T-helper 1 cell (primary cell): ENCODE results near the gene POP7.
"Not testable (repeated sequence)": the region's sequence is repeated elsewhere in the genome, so short reads cannot be mapped to it uniquely, and the experiment has no call there.

Source experiments
- DNase-seq, 5 donors: peaks; one replicate each; pipeline ENCODE4 v3.0.0-alpha.2; 2012 to 2020
- total RNA-seq, 4 donors: gene quantifications; one replicate each; lab custom pipeline; 2026; lab: John Stamatoyannopoulos, UW

The POP7 gene
- total RNA-seq: 3.7 to 6.5 (median 6.3) reads per million in 4 donors

DNA sequence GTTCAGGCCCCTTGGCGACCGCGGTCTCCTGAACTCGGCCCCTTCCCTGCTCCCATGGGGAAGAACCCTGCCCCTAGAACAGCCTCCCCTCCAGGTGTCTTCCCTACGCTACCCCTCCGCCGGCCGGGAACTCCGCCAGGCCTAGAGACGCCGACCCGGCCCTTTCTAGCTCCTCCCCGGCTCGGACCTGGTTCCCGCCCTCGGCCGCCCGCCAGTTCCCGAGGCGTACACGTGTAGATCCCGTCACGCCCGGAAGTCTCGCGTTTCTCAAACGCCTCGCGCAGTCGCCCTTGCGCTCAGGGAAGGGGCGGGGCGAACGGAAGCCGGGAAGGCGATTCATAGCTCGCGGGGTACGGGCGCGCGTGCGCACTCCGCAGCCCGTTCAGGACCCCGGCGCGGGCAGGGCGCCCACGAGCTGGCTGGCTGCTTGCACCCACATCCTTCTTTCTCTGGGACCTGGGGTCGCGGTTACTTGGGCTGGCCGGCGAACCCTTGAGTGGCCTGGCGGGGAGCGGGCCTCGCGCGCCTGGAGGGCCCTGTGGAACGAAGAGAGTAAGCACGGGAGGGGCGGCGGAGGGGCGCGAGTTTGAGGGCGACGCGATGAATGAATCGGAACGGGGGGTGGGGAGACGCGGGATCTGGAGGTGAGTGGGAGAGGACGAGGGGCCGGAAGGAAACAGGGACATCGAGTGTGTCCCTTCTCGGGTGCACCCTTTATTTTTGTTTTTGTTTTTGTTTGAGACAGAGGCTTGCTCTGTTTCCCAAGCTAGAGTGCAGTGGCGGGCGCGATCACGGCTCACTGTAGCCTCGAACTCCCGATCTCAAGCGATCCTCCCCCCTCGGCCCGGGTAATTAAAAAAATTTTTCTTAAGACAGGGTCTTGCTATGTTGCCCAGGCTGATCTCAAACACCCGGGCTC is at the start of gene POP7:
Gene POP7, plus strand, starts transcription at position 369 of the 919 bp plus-strand sequence. CDS start 710 bp downstream, outside the sequence.
- peak; percentile 96 to 99 (median 97) for DNase-seq

DNA sequence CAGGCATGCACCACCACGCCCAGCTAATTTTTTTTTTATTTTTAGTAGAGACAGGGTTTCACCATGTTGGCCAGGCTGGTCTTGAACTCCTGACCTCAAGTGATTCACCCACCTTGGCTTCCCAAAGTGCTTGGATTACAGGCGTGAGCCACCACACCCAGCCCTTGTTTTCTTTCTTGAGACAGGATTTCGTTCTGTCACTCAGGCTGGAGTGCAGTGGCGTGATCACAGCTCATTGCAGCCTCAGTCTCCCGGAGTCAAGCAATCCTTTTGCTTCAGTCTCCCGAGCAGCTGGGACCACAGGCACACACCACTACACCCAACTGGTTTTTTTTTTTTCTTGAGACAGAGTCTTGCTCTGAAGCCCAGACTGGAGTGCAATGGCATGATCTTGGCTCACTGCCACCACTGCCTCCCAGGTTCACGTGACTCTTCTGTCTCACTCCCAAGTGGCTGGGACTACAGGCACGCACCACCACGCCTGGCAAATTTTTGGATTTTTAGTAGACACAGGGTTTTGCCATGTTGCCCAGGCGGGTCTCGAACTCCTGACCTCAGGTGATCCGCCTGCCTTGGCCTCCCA is 43.6 kb upstream of the POP7 start:
- DNase-seq: not testable (repeated sequence)

DNA sequence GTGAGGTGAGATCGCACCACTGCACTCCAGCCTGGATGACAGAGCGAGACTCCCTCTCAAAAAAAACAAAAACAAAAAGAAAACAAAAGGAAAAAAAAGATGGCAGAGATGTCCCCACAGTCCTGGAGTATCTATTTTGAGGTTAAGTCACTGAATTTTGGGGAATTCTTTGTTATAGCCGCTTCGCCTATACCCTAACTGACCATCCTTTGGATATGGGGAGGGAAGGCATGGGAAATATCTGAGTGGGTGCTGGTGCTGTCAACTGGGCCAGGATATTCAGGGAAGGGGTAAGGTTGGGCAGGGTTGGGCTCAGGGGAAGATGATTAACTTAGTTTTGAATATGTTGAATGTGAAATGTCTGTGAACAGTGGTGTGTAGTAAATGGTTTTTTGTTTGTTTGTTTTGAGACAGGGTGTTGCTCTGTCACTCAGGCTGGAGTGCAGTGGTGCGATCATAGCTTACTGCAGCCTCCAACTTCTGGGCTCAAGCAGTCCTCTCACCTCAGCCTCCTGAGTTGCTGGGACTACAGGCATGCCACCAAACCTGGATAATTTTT is 40.7 kb upstream of the POP7 start:
- DNase-seq: no peak

DNA sequence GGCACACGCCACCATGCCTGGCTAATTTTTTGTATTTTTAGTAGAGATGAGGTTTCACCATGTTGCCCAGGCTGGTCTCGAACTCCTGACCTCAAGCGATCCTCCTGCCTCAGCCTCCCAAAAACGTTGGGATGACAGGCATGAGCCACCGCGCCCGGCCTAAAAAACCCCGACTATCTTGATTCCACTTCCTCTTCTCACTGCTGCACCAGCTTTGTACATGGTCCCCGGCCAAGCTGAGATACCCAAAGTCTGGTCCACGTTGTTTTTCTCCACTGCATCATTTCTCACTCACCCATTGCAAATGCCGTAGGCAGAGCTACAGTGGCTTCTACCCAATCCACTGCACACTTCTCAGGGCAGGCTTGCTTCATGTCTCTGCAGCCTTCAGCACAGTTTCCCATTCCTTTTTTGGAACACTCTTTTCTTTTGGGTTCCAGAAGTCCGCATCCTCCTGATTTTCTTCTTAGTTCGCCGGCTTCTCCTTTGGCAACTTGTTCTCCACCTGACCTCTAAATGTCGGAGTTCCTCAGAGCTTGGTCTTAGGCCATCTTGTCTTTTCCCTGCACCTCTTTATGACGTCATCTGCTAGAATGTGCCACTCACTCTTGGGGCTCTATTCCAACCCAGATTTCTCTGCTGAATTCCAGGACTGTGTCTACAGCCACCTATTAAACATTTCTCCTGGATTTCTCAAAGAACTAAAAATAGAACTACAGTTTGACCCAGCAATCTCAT is 38.4 kb upstream of the POP7 start:
- no peak for DNase-seq

DNA sequence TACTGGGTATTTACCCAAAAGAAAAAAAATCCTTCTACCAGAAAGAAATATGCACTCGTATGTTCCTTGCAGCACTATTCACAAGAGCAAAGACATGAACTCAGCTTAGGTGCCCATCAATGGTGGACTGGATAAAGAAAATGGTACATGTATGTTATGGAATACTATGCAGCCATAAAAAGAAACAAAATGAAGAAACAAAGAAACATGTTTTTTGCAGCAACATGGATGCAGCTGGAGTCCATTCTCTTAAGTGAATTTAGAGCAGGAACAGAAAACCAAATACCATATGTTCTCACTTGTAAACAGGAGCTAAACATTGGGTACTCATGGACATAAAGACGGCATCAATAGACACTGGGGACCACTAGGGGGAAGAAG is 37.9 kb upstream of the POP7 start:
- no peak for DNase-seq

DNA sequence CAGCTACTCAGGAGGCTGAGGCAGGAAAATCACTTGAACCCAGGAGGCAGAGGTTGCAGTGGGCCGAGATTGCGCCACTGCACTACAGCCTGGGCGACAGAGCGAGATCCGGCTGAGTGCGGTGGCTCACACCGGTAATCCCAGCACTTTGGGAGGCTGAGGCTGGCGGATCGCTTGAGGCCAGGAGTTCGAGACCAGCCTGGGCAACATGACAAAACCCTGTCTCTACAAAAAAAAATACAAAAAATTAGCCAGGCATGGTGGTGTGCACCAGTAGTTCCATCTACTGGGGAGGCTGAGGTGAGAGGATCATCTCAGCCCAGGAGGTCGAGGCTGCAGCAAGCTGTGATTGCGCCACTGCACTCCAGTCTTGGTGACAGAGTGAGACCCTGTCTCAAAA is 36.8 kb upstream of the POP7 start:
- not testable (repeated sequence) for DNase-seq

DNA sequence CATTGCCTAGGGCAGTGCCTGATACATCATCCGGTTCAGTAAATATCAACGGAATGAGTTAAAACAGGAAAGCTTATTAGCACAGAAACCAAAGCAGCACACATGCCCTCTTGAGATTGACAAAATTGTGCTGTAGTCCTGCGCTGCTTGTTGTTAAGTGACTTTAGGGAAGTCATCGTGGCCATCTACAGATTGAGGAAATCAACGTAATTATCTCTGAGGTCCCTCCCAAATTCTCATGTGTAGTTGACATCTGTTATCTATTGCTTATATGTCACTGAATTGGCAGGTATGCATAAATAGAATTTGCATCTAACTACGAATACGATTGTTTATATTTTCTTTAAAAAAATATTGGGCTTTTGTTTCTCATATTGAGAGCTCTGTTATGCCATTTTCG is 35.8 kb upstream of the POP7 start:
- DNase-seq: no peak

DNA sequence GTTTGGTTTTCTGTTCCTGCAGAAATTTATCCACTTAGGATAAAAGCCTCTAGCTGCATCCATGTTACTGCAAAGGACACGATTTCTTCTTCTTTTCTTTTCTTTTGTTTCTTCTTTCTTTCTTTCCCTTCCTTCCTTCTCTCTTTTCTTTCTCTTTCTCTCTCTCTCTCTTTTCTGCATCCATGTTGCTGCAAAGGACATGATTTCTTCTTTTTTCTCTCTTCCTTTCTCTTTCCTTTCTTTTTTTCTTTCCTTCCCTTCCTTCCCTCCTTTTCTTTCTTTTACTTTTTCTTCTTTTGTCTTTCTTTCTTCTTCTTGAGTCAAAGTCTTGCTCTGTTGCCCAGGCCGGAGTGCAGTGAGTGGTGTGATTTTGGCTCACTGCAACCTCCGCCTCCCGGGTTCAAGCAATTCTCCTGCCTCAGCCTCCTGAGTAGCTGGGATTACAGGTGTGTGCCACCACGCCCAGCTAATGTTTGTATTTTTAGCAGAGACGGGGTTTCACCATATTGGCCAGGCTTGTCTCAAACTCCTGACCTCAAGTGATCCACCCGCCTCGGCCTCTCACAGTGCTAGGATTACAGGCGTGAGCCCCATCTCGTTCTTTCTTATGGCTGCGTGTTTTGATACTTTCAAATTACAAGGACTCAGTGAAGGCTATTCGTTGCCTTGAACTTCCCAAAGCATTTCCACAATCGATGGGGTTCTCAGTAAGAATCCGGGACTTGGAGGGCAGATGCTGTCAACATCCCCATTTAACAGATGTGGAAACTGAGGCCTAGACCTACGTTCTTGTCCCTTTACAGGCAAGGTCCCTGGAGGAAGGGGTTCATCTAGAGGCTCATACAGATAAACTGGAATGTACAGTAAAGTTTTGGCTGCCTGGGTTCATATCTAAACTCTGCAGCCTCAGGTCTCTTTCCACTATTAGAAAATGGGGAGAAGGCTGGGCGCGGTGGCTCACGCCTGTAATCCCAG is 34.3 kb upstream of the POP7 start:
- DNase-seq: no peak

DNA sequence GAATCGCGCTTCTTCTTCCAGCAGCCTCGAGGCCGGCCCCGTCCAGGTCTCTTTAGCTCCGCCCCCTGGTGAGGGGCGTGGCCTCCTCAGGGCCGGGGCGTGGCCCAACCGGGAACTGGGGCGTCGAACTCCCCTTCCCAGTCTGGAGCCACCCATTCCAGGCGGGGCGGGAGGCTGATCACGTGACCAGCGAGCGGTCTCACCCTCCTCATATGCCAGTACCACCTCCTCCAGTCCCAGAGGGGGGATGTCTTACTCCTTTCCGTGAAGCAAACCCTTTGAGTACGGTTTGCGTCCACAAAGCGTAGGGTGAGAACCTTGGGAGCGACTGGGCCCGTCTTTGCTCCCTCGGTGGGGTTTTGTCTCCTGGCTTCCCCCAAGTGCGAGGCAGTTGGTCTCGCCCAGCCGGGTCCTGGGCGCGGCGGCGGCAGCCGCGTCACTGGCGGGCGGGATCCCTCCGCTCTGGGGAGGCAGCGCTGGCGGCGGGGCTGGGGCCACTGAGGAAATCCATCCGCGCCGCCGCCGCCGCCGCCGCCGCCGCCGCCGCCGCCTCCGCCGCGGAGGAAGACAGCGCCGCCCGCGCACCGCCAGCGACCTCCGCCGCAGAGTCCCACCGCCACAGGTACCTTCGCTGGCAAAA is 32.5 kb upstream of the POP7 start, which contains the start of gene GNB2:
Gene GNB2, plus strand, starts transcription at position 439 of the 640 bp plus-strand sequence. CDS start 2,526 bp downstream, outside the sequence.
- DNase-seq: peak; percentile 93 to 99 (median 95)

DNA sequence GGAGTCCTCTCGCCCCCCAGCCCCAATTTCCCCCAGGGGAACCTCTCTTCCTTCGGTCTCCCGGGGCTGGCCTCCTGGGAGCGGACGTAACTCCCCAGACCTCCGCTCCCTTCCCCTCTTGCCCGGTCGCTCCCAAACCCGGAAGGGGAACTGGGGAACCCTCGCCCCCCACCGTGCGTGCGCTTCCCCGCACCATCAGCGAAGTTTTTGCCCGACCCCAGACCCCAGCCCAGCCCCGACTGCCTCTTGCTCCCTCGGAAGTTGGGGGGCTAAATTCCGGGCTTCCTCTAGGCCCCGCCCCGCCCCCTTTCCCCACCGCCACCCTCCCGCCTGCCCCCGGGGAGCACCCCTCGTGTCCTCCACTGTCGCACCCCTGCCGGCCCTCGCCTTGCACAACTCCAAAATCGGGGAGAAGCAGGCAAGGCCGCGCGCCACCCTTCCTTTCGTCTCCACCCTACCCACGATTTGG is 31.9 kb upstream of the POP7 start:
- peak in 2 of 5 donors; percentile 37 to 42 for DNase-seq

DNA sequence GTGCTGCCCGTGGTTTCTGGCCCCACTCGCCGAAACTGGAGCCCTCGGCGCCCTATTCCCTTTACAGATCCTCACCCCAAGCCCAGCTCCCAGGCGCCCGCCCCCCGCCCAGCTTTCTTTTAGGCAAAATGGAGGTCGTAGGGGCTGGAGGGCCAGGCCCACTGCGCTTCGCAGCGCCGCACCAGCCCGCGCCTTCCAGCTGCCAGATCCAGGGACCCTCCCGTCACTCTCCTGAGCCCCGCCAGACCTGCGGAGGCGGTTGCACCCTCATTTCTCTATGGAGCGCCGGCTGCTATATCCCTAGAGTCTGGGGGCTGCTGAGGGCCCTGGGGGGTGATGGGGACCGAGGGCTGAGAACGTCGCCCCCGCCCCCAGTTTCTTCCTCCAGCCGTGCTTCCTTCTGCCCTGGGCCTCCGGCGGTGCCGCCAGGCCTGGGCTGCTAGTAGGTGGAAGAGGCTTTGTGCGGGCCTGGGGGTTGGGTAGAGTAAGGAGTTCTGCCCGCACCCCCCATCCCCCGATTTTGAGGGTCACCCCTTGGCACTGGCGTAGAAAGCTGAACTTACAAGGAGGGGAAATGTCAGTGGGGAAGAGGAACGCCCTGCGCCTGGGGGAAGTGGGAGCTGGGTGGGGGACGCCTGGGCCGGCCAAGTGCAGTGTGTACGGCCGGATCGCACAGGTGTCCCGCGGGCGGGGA is 31.4 kb upstream of the POP7 start:
- DNase-seq: peak in 1 of 5 donors; percentile 23

DNA sequence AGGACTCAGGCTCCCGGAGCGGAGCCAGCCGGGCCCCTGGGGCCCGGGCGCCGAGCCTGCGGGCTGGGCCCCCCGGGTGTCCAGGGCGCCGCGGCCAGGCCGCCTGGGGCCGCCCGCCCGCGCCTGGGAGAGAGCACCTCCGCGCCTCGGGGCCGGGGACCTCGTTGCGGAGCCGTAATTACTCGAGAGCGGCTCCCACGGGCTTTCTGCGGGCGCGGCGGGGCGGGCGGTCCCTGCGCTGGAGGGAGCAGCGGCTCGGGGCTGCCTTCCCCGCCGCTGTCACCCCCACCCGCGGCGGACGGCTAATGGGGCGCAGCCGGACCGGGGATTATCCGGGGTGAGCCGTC is 30.8 kb upstream of the POP7 start:
- peak in 1 of 5 donors; percentile 43 for DNase-seq

DNA sequence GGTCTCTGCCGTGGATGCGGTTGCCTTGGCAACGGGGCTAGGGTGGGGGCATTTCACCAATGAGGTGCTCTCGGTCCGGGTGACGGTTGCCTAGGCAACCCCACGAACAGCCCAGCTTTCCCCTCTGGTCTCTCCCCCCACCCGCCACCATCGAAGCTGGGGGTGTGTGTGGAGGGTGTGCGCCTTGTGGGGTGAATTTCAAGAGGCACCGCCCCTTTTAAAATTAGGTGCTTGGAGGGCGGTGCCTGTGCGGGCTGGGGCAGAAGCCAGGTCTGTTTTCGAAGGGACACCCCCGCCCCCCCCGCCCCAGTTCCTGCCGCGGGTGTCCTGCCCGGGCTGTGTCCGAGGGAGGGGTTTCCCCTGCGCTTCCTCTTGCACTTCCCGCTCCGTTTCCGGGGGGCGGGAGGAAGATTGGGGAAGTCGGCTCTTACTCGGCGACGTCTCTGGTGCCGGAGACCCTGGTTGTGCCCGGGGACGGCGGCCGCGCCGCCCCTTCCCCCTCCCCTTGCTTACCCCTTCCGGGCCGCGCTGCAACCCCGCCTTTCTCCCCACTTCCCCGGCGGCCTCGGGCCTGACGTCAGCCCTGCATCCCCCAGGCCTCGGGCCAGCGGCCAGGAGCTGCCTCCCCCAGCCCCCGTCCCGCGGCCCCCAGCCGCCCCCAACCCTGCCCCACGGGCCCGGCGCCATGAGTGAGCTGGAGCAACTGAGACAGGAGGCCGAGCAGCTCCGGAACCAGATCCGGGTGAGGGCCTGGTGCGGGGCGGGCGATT is 30.2 kb upstream of the POP7 start:
- peak; percentile 87 to 93 (median 91) for DNase-seq

DNA sequence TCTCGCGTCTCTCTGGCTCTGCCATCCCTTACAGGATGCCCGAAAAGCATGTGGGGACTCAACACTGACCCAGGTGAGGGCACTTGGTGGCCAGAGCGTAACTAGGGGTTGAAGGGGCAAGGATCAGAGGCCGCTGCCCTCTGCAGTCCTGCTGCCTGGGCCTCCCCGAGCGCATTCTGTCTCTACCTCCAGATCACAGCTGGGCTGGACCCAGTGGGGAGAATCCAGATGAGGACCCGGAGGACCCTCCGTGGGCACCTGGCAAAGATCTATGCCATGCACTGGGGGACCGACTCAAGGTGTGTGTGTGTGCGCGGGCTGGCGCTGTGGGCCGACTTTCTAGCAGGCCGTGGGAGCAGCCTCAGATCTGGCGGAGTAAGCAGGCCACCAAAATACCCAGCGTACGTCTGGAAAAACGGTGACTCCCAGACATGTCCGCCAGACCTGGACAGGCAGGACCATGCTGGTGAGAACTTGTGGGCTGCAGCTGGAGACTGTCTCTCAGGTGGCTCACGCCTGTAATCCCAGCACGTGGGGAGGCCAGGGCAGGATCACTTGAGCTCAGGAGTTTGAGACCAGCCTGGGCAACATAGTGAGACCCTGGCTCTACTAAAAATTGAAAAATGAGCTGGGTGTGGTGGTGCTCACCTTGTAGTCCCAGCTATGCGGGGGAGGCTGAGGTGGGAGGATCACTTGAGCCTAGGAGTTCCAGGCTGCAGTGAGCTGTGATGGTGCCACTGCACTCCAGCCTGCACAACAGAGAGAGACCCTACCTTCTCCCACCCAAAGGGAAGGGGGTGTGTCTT is 29.2 kb upstream of the POP7 start:
- no peak for DNase-seq

DNA sequence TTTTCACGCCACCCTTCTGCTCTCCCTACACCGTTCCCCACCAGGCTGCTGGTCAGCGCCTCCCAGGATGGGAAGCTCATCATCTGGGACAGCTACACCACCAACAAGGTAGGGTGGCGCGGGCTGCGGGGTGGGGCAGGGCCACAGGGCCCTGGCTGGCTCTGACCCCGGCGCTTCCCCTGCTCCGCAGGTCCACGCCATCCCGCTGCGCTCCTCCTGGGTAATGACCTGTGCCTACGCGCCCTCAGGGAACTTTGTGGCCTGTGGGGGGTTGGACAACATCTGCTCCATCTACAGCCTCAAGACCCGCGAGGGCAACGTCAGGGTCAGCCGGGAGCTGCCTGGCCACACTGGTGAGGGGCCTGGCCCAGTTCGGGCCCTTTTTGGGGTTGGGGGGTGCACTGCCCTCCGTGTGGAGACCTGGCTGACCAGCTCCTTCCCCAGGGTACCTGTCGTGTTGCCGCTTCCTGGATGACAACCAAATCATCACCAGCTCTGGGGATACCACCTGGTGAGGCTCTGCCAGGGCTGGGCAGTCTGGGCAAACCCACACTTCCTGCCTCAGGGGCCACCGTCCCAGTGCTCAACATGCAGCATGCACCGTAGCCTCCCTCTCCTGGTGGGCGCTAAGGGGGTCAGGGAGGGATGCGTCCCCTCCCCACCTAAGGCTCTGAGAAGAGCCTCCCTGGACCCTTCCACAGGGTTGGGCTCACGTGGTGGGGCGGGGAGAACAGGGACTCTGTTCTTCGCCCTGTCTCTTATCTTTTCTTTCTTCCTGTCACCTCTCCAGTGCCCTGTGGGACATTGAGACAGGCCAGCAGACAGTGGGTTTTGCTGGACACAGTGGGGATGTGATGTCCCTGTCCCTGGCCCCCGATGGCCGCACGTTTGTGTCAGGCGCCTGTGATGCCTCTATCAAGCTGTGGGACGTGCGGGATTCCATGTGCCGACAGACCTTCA is 28.3 kb upstream of the POP7 start:
- no peak for DNase-seq

DNA sequence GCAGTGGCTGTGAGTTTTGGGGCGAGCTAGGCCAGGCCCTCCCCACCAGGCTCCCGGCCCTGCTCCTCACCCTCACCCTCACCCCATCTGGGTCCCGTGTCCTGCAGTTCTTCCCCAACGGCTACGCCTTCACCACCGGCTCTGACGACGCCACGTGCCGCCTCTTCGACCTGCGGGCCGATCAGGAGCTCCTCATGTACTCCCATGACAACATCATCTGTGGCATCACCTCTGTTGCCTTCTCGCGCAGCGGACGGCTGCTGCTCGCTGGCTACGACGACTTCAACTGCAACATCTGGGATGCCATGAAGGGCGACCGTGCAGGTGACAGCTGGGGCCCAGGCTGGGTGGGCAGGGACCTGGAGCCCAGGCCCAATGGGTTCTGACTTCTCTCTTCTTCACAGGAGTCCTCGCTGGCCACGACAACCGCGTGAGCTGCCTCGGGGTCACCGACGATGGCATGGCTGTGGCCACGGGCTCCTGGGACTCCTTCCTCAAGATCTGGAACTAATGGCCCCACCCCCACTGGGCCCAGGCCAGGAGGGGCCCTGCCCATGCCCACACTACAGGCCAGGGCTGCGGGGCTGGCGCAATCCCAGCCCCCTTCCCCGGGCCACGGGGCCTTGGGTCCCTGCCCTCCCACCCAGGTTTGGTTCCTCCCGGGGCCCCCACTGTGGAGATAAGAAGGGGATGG is 27.5 kb upstream of the POP7 start:
- DNase-seq: no peak
